Thyroid gland (tissue), 4 donors: Measurements from ENCODE around the gene SBDS.
"Not testable (repeated sequence)": the region's sequence is repeated elsewhere in the genome, so short reads cannot be mapped to it uniquely, and the experiment has no call there.

ENCODE experiments used
- POLR2A ChIP-seq, 2 donors: fragments of 450-650 bp; IDR thresholded peaks; one replicate each; pipeline ENCODE4 v1.6.1; 2017; ENCODE audit warnings: antibody characterized with exemption in 2 of 2, mild to moderate bottlenecking in 2 of 2, moderate library complexity in 1 of 2
- TF ChIP-seq, protein P1 (sequence below), 6 experiments: fragments of 200-600 bp in 3 of 6; fragments of 450-650 bp in 3 of 6; sonication (generic) in 3 of 6; IDR thresholded peaks; one replicate each; pipeline ENCODE4 v1.5.1; 2016 to 2019; ENCODE audit warnings: antibody characterized with exemption in 6 of 6, mild to moderate bottlenecking in 2 of 6, inconsistent platforms in 1 of 6, moderate library complexity in 1 of 6

DNA sequence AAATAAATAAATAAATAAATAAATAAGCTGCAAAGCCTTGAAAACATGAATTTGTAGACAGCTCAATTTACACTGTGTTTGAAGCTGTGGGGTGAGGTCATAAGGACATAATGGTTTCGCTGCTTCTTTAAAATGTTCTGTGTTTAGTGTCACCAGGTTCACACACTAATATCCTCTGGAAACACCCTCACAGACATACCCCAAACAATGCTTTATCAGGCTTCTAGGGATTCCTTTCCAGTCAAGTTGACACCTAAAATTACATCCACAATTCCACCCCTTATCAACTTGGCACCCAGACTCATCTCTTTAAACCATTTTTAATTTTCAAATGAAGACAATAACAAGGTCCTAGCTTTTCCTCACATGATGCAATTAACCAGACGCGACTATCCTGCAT, 5.8 kb downstream of the SBDS start:
- TF ChIP-seq, protein P1, sequence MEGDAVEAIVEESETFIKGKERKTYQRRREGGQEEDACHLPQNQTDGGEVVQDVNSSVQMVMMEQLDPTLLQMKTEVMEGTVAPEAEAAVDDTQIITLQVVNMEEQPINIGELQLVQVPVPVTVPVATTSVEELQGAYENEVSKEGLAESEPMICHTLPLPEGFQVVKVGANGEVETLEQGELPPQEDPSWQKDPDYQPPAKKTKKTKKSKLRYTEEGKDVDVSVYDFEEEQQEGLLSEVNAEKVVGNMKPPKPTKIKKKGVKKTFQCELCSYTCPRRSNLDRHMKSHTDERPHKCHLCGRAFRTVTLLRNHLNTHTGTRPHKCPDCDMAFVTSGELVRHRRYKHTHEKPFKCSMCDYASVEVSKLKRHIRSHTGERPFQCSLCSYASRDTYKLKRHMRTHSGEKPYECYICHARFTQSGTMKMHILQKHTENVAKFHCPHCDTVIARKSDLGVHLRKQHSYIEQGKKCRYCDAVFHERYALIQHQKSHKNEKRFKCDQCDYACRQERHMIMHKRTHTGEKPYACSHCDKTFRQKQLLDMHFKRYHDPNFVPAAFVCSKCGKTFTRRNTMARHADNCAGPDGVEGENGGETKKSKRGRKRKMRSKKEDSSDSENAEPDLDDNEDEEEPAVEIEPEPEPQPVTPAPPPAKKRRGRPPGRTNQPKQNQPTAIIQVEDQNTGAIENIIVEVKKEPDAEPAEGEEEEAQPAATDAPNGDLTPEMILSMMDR (IDR thresholded peaks at IDR 0.05), result not testable (repeated sequence)
- not testable (repeated sequence) for TF ChIP-seq POLR2A (IDR thresholded peaks at IDR 0.05)
